Fibroblast of the conjunctiva (primary cell): ENCODE results near the gene PCNP.
A peak's percentile ranks its signal among the peaks of the same experiment; 100 is the strongest.
"Not testable (repeated sequence)": the region's sequence is repeated elsewhere in the genome, so short reads cannot be mapped to it uniquely, and the experiment has no call there.

Experiments used
- DNase-seq: peaks from one replicate; pipeline ENCODE4 v3.0.0-alpha.2; 2010; ENCODE audit warnings: low read depth

The PCNP gene, protein sequence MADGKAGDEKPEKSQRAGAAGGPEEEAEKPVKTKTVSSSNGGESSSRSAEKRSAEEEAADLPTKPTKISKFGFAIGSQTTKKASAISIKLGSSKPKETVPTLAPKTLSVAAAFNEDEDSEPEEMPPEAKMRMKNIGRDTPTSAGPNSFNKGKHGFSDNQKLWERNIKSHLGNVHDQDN

DNA sequence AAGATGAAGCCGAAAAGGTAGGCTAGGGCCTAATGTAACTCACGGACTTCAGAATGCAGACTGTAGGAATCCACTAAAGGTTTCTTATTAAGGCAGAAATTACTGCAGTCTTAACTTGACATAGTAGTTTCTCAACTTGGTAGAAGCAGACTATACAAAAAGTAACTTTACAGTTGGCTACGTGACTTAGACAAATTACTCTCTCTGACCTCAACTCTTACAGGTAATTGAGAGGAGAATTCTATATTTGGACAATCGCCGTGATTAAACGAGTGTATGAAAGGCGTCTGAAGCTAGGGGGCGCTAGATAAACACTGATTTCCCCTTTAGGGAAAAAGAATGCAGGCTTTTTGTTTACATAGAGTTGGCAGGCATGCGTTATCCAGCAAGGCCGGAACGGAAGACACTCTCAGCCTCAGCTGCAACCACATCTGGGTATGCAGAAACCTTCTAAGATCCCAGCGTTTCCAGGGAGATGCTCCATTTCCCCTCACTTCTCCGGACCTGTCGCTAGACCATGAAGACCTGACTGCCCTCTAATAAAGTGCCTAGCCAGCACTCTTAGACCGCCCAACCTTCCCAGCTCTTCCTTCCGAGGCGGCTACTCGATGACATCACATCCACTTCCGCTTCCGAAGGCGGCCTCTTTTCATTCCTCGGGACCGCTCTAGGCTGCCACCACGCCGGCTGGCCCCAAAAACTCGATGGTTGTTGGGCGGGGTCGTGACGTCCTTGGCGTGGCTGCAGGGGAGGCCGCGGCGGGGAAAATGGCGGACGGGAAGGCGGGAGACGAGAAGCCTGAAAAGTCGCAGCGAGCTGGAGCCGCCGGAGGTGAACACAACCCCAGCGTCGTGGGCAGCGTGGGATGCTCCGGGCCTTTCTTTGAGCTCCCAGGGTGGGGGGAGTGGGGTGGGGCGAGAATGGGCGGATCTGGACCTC is at the start of gene PCNP:
Gene PCNP, plus strand, starts transcription at position 732 of the 939 bp plus-strand sequence. Its CDS starts 36 bp downstream, at position 768.
- peak; percentile 97 for DNase-seq

DNA sequence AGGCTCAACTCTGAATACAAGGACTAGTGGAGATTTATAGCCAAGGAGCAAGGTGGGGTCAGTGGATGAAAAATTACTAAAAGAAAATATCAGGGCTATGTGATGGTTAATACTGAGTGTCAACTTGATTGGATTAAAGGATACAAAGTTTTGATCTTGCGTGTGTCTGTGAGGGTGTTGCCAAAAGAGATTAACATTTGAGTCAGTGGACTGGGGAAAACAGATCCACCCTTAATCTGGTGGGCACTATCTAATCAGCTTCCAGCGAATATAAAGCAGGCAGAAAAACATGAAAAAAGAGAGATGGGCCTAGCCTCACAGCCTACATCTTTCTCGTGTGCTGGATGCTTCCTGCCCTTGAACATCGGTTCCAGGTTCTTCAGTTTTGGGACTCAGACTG is 46.5 kb upstream of the PCNP start:
- DNase-seq = no peak

DNA sequence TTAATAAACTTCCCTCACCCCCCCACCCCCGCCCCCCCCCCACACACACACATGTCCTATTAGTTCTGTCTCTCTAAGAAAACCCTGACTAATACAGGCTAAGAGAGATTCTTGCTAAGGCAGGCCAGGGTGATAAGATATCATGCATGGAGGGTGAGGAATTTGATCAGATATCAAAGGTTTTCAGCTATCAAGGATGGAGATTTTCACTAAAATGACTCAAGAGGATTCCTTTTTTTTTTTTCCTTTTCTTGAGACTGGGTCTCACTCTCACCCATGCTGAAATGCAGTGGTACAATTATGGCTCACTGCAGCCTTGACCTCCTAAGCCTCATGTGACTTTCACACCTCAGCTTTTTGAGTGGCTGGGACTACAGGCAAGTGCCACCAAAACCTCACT is 46.1 kb upstream of the PCNP start:
- DNase-seq = no peak

DNA sequence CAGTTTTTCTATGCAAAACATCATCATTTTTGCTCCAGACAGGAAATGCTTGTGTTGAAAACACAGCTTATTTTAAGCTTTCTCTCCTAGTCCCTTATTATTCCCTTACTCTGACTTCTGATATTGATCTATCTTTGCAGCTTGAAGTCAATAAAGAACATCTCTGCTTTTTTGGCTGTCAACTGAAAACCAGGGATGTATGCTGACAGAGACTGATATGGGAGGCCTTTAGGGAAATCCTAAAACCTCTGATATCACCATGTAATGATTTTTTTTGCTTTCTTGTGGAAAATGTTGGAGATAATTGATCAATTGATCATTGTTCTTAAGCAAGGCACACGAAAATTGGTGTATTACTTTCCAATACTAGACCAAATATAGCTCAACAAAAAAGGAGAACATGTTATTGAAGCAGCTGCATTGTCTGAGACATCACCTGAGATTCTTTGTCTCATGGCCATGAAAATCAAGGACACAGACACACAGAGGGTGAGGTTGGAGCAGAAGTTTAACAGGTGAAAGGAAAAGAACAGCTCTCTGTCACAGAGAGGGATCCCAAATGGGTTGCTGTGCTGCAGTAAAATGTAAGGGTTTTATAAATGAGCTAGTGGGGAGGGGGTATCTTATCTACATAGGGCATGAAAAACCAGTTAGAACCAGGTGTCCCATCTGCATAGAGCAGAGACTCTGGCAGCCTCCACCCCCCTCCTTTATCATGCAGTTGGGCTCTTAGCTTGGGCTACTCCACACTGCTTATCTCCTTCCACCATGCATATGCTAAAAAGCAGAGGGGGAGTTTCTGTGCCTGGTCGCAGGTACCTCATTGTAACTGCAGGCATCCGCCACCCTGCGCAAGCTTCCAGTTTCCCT is 43.9 kb upstream of the PCNP start:
- no peak for DNase-seq

DNA sequence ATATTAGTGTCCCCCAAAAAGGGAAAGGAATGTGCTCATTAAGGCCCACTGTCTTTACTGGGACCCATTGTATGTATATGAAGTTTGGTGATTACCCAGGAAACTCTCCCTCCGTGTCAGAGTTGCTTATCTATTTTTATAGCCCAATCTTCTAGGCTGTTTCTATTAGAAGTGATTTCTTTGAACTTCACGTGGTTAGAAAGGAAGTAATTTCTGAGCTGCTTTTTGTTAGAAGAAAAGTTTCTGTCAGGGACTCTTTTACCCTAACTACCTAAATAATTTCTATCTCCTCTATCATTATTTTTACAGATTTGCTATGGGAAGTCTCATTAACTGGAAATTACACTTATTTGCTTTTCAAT is 43.3 kb upstream of the PCNP start:
- DNase-seq = no peak

DNA sequence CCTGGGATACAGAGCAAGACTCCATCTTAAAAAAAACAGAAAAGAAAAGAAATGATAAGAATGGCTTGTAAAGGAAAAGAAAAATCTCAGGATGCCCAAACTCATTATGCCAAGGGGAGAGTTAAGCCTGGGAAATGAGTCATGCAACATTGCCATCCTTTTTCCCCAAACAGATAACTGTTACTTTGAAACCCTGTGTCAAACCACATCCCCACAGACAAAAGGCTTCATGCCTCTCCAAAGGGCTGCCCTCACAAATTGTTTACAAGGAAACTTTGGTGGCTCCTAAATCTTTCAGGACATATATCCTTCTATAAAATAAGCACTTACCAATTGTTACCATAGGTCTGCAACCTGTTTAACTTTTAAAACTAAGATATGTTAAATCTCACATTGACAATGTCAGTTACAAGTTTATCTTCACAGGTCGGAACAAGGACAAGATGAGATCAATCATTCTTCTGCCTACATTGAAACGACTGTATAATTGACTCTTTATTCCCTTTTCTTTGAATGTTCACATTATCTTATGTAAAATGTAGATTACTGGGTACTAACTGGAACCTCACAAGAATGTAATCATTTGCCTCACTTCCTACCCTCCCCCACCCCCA is 42.4 kb upstream of the PCNP start:
- DNase-seq = no peak

DNA sequence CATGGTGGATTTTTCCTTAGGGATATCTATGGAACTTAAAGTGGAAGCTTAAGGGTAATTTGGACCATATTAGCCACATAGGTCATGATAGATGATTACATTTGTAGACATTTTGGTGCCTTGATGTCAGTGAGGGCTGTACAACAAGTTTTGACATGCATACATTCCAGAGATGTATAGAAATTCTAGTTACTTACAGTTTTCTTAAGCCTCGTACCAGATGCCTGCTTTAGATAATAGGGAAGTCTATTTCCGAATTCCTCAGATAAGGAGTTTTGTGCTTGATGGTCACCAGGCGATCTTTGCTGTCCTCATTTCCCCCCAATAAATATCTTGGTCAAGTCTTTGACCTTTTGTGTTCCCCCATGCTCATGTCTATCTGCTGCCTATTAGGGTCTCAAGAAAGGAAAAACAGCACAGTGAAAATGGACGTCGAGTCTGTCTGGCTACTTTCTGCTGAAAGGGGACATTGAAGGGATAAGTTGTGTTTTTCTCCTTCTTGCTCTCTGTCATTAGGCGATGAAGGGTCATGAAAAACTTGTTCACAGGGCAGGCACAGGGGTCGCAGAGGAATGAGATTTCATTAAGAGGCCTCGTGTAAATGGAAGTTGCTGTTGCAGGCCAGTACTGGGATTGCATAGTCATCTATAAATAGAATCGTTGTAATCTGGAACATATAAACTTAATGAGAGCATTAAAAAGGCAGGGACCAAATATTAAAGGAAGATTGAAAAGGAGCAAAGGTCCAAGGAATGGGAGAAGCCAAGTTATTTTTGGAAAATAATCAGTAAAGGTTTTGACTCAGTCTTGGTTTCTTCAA is 41.0 kb upstream of the PCNP start:
- no peak for DNase-seq

DNA sequence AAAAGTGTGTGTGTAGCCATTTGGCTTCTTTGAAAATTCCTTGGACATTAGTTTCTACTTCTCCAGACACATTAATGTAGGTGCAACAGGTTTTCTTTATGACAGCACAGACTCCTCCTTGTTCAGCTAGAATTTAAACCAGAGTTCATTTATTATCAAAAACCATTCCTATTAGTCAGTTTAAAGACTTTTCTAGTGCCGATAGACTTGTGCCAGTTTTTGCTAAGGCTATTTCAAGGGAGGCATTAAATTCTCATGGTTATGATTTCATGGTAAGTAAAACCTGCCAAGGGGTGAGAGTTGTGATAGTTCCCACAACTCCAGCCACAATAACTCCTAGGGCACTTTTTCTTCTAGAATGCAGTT is 40.4 kb upstream of the PCNP start:
- DNase-seq = no peak

DNA sequence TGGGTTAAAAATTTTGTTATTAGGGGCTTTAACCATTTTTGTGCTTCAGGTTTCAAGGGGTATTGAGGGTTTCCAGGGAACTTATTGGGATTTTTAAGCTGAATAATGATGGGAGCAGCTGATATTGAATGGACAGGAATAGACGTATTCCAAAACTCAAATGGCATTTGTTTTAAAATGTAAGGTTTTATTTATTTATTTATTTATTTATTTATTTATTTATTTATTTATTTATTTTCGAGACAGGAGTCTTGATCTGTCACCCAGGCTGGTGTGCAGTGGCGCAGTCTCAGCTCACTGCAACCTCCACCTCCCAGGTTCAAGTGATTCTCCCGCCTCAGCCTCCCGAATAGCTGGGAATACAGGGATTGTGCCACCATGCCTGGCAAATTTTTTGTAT is 38.8 kb upstream of the PCNP start:
- DNase-seq = no peak

DNA sequence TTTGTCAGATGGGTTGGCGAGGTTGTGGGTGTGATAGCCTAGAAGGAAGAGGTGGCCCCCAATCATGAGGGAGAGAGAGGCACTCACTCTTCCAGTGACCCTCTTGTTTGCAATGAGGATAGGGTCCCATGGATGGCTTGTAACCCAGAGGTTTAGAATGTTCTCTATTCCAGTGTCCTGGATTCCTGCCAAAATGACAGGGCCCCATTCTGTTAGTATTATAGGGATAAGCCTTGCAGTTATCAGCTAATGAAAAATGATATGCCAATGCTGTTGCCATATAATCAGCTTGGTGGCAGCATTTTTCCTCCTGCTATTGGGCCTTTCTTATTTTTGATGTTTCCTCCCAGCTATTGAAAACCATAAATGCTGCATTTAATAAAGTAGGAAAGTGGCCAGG is 37.7 kb upstream of the PCNP start:
- DNase-seq = no peak

DNA sequence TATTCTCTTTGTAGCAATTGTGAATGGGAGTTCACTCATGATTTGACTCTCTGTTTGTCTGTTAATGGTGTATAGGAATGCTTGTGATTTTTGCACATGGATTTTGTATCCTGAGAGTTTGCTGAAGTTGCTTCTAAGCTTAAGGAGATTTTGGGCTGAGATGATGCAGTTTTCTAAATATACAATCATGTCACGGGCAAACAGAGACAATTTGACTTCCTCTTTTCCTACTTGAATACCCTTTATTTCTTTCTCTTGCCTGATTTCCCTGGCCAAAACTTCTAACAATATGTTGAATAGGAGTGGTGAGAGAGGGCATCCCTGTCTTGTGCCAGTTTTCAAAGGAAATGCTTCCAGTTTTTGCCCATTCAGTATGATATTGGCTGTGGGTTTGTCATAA is 37.0 kb upstream of the PCNP start:
- DNase-seq = not testable (repeated sequence)

DNA sequence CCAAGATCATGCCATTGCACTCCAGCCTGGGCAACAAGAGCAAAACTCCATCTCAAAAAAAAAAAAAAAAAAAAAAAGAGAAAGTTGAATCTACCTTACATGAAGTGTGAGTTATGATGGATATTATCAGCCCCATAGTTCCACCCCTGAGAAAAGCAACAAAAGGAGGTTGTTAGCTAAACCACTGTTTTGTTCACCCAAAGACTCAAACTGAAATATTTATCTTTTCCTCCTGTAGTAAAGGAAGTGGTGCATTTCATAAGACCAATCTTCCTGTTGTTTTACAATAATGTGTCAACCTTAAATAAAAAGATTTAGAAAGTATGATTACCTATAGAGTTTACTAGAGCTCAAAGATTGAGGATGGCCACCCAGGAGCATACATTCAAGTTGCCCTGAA is 31.0 kb upstream of the PCNP start:
- DNase-seq = no peak

DNA sequence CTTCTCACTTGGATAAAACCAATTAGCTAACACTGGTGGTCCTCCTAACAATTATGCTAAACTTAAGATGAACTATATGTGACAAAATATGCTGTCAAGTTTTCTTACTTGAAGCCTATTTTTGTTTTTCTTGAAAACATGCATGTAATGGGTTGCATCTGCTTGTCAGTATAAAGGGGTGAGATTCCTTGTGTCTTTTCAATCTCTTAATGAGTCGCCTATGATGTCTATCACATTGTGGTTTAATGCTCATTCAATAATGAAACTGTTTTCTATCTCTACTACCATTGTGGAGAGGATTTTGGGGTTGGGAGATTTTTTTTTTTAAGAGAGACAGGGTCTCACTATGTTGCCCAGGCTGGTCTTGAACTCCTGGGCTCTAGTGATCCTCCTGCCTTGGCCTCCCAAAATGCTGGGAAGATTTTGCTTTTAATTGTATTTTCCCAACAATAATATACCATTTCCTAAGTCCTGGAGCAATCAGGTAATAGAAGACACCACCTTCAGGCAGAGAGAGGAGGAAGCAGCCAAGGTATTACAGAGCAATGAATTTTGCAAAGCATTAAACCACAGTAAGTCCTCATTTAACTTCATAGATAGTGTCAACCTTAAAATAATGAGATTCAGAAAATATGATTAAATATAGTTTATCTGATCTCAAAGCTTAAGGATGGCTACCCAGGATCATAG is 29.7 kb upstream of the PCNP start:
- DNase-seq = no peak

DNA sequence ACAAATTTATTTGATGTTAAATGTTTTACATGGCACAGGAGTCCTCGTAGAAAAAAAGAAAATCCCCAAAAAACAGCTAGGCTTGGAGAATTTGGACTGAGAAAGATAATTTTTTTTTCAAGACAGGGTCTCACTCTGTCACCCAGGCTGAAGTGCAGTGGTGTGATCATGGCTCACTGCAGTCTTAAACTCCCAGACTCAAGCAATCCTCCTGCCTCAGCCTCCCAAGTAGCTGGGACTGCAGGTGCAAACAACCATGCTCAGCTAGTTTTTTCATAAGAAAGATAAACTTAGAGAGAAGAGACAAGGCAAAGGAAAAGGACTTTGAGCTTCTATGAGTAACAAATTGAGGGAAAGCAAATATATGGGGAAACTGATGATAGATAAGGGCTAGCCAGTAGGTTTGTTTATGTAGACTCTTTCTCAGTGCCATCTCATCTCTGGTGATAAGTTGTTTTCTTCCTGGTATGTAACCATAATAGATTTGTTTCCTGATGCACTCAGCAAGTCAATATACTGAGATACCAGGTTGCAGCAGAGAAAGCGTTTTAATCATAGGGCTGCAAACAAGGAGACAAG is 25.4 kb upstream of the PCNP start:
- DNase-seq = no peak

DNA sequence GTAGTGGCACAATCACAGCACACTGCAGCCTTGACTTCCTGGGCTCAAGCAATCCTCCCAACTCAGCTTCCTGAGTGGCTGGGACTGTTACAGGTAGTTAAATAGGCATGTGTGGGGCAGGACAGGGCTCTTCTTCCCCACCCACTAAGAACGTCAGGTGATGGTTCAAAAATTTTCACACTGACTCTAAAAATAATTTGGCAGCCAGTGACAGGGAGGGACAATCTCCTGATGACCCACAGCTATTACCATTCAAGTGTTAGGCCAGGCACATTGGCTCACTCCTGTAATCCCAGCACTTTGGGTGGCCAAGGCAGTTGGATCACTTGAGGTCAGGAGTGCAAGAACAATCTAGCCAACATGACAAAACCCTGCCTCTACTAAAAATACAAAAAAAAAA is 24.5 kb upstream of the PCNP start:
- DNase-seq = no peak

DNA sequence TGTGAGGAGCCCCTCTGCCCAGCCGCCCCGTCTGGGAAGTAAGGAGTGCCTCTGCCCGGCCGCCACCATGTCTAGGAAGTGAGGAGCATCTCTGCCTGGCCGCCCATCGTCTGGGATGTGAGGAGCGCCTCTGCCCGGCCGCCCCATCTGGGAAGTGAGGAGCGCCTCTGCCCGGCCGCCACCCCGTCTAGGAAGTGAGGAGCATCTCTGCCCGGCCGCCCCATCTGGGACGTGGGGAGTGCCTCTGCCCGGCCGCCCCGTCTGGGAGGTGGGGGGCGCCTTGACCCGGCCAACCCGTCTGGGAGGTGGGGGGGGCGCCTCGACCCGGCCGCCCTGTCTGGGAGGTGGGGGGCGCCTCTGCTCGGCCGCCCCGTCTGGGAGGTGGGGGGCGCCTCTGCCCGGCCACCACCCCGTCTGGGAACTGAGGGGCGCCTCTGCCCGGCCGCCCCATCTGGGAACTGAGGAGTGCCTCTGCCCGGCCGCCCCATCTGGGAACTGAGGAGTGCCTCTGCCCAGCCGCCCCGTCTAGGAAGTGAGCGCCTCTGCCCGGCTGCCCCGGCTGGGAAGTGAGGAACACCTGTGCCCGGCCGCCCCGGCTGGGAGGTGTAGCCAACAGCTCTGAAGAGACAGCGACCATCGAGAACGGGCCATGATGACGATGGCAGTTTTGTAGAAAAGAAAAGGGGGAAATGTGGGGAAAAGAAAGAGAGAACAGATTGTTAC is 22.5 kb upstream of the PCNP start:
- DNase-seq = not testable (repeated sequence)

DNA sequence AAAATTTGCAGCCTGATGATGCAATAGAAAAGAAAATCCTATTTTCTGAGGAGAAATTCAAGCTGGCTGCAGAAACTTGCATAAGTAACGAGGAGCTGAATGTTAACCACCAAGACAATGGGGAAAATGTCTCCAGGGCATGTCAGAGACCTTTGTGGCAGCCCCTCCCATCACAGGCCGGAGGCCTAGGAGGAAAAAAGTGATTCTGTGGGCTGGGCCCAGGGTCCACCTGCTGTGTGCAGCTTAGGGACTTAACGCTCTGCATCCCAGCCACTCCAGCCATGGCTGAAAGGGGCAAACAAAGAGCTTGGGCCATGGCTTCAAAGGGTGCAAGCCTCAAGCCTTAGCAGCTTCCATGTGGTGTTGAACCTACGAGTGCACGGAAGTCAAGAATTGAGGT is 20.6 kb upstream of the PCNP start:
- not testable (repeated sequence) for DNase-seq

DNA sequence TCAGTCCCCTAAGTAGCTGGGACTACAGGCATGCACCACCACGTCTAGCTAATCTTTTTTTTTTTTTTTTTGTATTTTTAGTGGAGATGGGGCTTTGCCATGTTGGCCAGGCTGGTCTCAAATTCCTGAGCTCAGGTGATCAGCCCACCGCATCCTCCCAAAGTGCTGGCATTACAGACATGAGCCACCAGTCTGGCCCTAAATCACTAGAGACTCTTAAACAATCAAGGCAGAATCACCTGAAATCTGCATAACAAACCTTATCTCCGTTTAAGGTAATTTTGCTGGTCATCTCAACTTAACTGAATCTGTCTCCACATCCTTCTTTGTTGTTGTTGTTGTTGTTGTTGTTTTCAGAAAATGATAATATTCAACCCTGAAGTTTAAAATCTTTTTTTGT is 17.9 kb upstream of the PCNP start:
- DNase-seq = no peak

DNA sequence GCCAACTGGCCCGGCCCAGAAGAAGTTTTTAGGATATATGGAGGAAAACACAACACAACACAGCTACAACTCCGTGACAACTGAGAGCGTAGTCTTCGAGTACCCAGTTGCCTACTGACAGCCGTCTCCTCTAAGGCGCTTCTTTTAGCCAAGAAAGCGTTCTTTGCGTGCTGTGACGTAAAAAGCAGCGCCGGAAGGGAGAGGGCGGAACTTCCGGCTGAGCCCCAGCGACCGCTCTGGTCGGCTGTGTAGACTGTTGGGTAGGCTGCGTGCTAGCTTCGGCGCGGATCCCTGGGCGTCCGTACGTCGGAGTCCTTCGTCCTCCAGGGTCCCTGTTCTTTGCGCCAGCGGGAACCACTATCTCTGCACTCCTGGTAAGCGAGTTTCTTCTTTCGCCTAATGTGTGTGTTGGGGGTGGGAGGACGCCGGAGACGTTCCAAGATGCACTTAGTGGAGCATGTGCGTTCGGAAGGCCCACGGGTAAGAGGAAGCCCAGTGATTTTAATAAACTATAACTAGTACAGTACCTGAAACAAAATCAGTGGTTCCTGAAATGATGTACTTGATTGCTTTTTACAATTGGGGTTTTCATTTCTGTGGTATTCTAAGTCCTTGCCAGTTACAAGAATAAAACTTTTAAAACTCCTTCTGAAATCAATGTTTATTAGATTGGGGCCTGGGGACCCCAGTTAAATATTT is 12.2 kb upstream of the PCNP start, which contains the start of gene TRMT10C:
Gene TRMT10C, plus strand, starts transcription at position 239 of the 699 bp plus-strand sequence. CDS start 2,914 bp downstream, outside the sequence.
- peak; percentile 82 for DNase-seq
